IgD-negative memory B cell (primary cell): Measurements from ENCODE around the gene FSHR. TPM values are rescaled to one million over a fixed set of nuclear protein-coding genes. Genes with fewer than 3 reads are reported as not detected.
A peak's percentile ranks its signal among the peaks of the same experiment; 100 is the strongest.

ENCODE experiments used
- H3K27ac Mint-ChIP-seq, 3 donors: one replicate each; pipeline ENCODE4 v1.8.0; 2020 to 2022; ENCODE audit warnings: mild to moderate bottlenecking in 3 of 3, mixed read lengths in 3 of 3, moderate library complexity in 1 of 3
- H3K27me3 Mint-ChIP-seq: one replicate; pipeline ENCODE4 v1.8.0; 2021; ENCODE audit warnings: mixed read lengths
- H3K36me3 Mint-ChIP-seq: one replicate; pipeline ENCODE4 v1.8.0; 2020; ENCODE audit warnings: mild to moderate bottlenecking, mixed read lengths
- H3K4me1 Mint-ChIP-seq, 3 donors: one replicate each; pipeline ENCODE4 v1.8.0; 2020 to 2022; ENCODE audit warnings: mixed read lengths in 3 of 3, mild to moderate bottlenecking in 1 of 3
- H3K4me3 Mint-ChIP-seq, 4 donors: one replicate each; pipeline ENCODE4 v1.8.0; 2020 to 2022; ENCODE audit warnings: mild to moderate bottlenecking in 4 of 4, mixed read lengths in 4 of 4, moderate library complexity in 3 of 4
- H3K9me3 Mint-ChIP-seq, 3 donors: one replicate each; pipeline ENCODE4 v1.8.0; 2020 to 2021; ENCODE audit warnings: mixed read lengths in 3 of 3, mild to moderate bottlenecking in 1 of 3
- polyA plus RNA-seq: library from polyadenylated mRNA; unstranded; fragments of 300-500 nt; fragmentation: Illumina TruSeq; gene quantifications from one replicate; pipeline ENCODE4 v1.2.3, GENCODE V29; 2021

Gene FSHR
- polyA plus RNA-seq, 1 donor from 2014 or later = not detected

DNA sequence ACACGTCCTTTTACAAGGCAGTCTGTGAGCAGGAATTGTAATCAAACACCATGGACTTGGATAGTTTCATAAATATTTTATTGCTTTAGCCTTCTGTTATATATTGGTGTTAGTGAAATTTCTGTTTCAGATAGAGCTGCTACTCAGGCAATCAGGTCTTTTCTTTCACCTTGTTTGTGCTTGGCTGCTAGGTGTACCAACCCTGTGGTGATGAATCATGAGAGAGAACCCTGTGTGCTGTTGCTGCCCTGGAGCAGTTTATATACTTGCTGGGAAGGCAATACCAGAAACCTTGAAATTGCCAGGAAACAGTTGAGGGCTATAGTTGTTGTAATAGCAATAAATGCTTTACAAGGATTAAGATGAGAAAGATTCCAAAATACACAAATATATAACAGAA, 84.5 kb downstream of the FSHR start:
- H3K27me3 Mint-ChIP-seq = no peaks in the 10 kb centered on the region
- H3K9me3 Mint-ChIP-seq = peaks cover 3 to 15% (median 11%) of the 10 kb centered on the region in 3 donors
- no peaks in the 10 kb centered on the region for H3K4me1 Mint-ChIP-seq
- no peak overlapping the region for H3K27ac Mint-ChIP-seq
- H3K36me3 Mint-ChIP-seq = no peaks in the 10 kb centered on the region
- H3K4me3 Mint-ChIP-seq = no peak overlapping the region

DNA sequence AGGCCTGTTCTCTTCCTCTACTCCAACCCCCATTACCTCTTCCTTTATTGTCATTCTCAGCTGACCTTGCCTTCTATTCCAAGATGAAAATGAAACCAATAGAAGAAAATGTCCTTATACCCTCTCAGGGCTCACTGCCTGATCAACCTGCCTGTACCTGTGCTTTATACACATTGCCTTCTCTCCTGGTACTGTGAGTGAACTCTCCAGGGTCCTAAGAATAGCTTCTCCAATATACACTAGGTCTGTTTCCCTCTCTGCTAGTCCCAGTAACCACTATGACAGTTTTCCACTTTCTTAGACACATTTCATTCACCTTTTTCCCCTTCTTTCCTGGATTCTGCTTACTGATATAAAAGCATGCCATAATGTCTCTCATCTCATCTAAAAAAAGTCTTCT, 85.7 kb downstream of the FSHR start:
- peaks cover 0 to 7% (median 5%) of the 10 kb centered on the region in 3 donors for H3K9me3 Mint-ChIP-seq
- no peak overlapping the region for H3K4me3 Mint-ChIP-seq
- no peaks in the 10 kb centered on the region for H3K27me3 Mint-ChIP-seq
- no peak overlapping the region for H3K27ac Mint-ChIP-seq
- H3K36me3 Mint-ChIP-seq = no peaks in the 10 kb centered on the region
- H3K4me1 Mint-ChIP-seq = no peaks in the 10 kb centered on the region

- H3K36me3 Mint-ChIP-seq = no peaks in the 10 kb centered on the region
- H3K4me3 Mint-ChIP-seq = no peak overlapping the region
- H3K9me3 Mint-ChIP-seq = peaks cover 0 to 7% (median under 1%) of the 10 kb centered on the region in 3 donors
- no peak overlapping the region for H3K27ac Mint-ChIP-seq
- H3K4me1 Mint-ChIP-seq = no peaks in the 10 kb centered on the region
- H3K27me3 Mint-ChIP-seq = no peaks in the 10 kb centered on the region
Observed at GRCh38 chr2:49067971-49068370, 86.3 kb downstream of the FSHR start.

DNA sequence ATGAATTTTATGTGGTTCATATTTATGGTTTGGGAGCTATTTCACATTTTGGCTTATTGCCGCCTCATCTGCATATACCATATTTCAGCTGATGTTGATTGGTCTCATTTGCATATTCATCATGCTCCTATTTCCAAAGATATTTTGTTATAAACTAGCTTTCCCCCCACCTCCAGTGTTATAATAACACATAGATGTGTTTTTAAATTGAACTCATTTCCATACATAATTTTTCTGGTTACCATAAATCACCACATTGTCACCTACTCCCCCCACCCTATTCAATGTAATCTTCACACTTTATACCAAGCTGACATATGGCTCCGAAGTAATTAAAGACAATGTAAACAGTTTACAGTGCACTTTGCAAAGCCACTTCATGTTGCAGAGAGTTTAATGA, 101.2 kb downstream of the FSHR start:
- H3K9me3 Mint-ChIP-seq = peaks cover 2 to 16% (median 7%) of the 10 kb centered on the region in 3 donors
- H3K36me3 Mint-ChIP-seq = no peaks in the 10 kb centered on the region
- peak overlapping the region in 1 of 3 donors; percentile 53 for H3K27ac Mint-ChIP-seq
- H3K4me1 Mint-ChIP-seq = no peaks in the 10 kb centered on the region
- no peaks in the 10 kb centered on the region for H3K27me3 Mint-ChIP-seq
- no peak overlapping the region for H3K4me3 Mint-ChIP-seq

- Mint-ChIP-seq H3K27me3 (no peaks in the 10 kb centered on the region), H3K27ac (no peak overlapping the region), H3K4me3 (no peak overlapping the region), H3K4me1 (no peaks in the 10 kb centered on the region), H3K9me3 (no peaks in the 10 kb centered on the region), H3K36me3 (no peaks in the 10 kb centered on the region)
Observed at GRCh38 chr2:49050265-49050664, 104.0 kb downstream of the FSHR start.

GRCh38 chr2:49049161-49049560, 105.2 kb downstream of the FSHR start:
- Mint-ChIP-seq H3K27ac (no peak overlapping the region), H3K4me3 (no peak overlapping the region), H3K27me3 (no peaks in the 10 kb centered on the region)

DNA sequence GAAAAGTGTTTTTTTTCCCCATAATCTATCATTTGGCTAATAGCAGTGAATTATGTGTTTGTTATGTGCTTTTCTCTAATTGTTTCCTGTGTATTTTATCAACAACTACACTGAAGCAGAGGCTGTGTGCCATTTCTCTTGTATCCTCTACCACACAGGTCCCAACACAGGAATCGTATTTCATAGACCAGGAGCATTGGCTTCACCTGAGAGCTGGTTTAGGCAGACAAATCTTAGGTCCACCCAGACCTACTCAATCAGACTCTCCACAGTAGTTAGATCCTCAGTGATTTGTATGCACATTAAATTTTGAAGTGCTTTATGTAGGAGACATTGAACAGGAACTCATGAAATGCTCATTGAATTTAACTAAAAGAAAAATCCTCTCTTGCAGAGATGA, 109.2 kb downstream of the FSHR start:
- Mint-ChIP-seq H3K9me3 (no peaks in the 10 kb centered on the region), H3K4me1 (no peaks in the 10 kb centered on the region), H3K4me3 (no peak overlapping the region), H3K27me3 (no peaks in the 10 kb centered on the region), H3K36me3 (no peaks in the 10 kb centered on the region), H3K27ac (no peak overlapping the region)

More at GRCh38 chr2:49049161-49049560, 105.2 kb downstream of the FSHR start:
- Mint-ChIP-seq H3K9me3 (no peaks in the 10 kb centered on the region), H3K36me3 (no peaks in the 10 kb centered on the region), H3K4me1 (no peaks in the 10 kb centered on the region)

DNA sequence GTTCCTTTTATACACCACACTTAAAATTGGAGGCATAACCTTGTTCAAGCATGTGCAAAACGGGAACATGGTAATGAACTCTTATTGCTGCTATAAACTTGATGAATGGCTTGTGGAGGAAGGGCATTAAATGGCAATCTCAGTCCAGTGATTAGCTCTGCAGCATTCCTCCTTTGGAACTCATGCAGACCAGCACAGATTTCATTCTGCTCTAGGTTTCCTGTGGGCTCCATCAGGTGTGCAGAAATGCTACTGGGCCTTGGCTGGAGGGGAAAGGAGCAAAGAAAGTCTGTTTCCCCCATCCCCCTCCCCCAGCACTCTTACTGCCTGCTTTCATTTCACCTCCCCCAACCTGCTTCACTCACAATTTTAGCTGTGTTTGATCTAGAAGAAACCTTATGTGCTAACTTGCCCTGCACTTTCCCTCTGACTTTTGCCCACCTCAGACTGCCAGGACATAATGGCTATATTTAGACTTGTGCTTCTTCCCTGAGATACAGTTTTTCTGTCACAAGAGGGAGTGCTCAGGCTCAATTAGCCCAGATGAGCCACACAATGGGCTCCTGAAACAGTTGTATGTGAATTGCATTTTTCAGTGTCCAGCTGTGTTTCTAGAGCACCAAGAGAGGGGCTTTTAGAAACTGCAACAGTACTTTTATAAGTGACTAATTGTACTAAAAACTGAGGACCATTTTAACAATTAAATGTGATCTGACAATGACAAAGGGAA, 109.8 kb downstream of the FSHR start:
- Mint-ChIP-seq H3K27ac (no peak overlapping the region), H3K4me1 (no peaks in the 10 kb centered on the region), H3K36me3 (no peaks in the 10 kb centered on the region), H3K9me3 (no peaks in the 10 kb centered on the region), H3K4me3 (no peak overlapping the region), H3K27me3 (no peaks in the 10 kb centered on the region)

GRCh38 chr2:49043405-49043982, 110.8 kb downstream of the FSHR start:
- Mint-ChIP-seq H3K36me3 (no peaks in the 10 kb centered on the region), H3K27me3 (no peaks in the 10 kb centered on the region), H3K27ac (no peak overlapping the region), H3K4me1 (no peaks in the 10 kb centered on the region), H3K9me3 (no peaks in the 10 kb centered on the region), H3K4me3 (no peak overlapping the region)

GRCh38 chr2:49042488-49042887, 111.8 kb downstream of the FSHR start:
- Mint-ChIP-seq H3K27me3 (no peaks in the 10 kb centered on the region), H3K4me3 (no peak overlapping the region), H3K9me3 (no peaks in the 10 kb centered on the region), H3K27ac (no peak overlapping the region), H3K36me3 (no peaks in the 10 kb centered on the region), H3K4me1 (peaks cover 0 to 3% (median 0%) of the 10 kb centered on the region in 3 donors)

DNA sequence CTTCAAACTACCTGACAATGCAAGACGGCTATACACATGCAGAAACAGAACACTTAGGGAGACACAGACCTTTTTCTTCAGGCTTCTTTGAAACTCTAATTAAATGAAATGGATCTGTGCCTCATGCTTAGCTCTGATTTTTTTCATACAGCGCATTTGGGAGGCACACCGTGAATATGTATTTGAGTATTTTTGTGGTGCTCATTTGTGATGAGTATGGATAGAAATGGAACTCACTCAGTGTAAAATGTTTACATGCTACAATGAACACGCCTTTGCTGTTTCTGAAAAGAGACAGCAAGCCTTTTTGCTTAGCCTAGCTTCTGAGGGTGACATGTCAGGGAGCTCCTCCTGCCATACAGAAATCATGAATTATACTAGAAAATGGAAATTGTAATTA, 113.3 kb downstream of the FSHR start:
- H3K27me3 Mint-ChIP-seq = no peaks in the 10 kb centered on the region
- no peaks in the 10 kb centered on the region for H3K36me3 Mint-ChIP-seq
- peaks cover 0 to 4% (median 0%) of the 10 kb centered on the region in 3 donors for H3K4me1 Mint-ChIP-seq
- H3K9me3 Mint-ChIP-seq = no peaks in the 10 kb centered on the region
- no peak overlapping the region for H3K4me3 Mint-ChIP-seq
- no peak overlapping the region for H3K27ac Mint-ChIP-seq

DNA sequence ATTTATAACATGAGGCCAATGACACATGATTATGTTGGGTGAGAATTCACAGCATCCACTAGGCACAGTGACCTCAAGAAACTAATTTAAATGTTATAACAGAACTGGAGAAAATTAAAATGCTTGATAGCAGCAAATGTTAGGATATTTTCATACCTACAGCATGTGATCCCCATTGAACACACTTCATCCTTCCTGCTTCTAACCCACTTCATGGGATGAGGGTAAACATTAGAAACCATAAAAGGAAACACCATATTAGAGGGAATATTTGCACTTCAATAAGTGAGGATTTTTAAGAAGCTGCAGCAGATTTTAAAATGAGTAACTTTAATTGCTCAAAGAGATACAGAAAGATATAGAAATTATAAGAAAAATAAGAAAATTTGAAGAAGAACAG, 117.1 kb downstream of the FSHR start:
- Mint-ChIP-seq H3K27ac (no peak overlapping the region), H3K4me3 (no peak overlapping the region), H3K9me3 (no peaks in the 10 kb centered on the region)

GRCh38 chr2:49035481-49035880, 118.8 kb downstream of the FSHR start:
- Mint-ChIP-seq H3K27ac (no peak overlapping the region), H3K36me3 (no peaks in the 10 kb centered on the region), H3K27me3 (no peaks in the 10 kb centered on the region), H3K9me3 (no peaks in the 10 kb centered on the region), H3K4me1 (peaks cover 0 to 4% (median 0%) of the 10 kb centered on the region in 3 donors), H3K4me3 (no peak overlapping the region)

More for the DNA sequence above, 117.1 kb downstream of the FSHR start:
- no peaks in the 10 kb centered on the region for H3K27me3 Mint-ChIP-seq
- H3K4me1 Mint-ChIP-seq = peaks cover 0 to 4% (median 0%) of the 10 kb centered on the region in 3 donors
- no peaks in the 10 kb centered on the region for H3K36me3 Mint-ChIP-seq

- no peaks in the 10 kb centered on the region for H3K36me3 Mint-ChIP-seq
- H3K4me1 Mint-ChIP-seq = peaks cover 0 to 4% (median 0%) of the 10 kb centered on the region in 3 donors
- H3K9me3 Mint-ChIP-seq = no peaks in the 10 kb centered on the region
- H3K27ac Mint-ChIP-seq = no peak overlapping the region
- no peaks in the 10 kb centered on the region for H3K27me3 Mint-ChIP-seq
- no peak overlapping the region for H3K4me3 Mint-ChIP-seq
Observed at GRCh38 chr2:49033394-49034185, 120.7 kb downstream of the FSHR start.

GRCh38 chr2:49032936-49033335, 121.4 kb downstream of the FSHR start:
- no peaks in the 10 kb centered on the region for H3K27me3 Mint-ChIP-seq
- no peaks in the 10 kb centered on the region for H3K36me3 Mint-ChIP-seq
- H3K4me1 Mint-ChIP-seq = peaks cover 0 to 4% (median 0%) of the 10 kb centered on the region in 3 donors
- no peak overlapping the region for H3K27ac Mint-ChIP-seq
- H3K4me3 Mint-ChIP-seq = no peak overlapping the region
- H3K9me3 Mint-ChIP-seq = peaks cover 0 to under 1% (median 0%) of the 10 kb centered on the region in 3 donors
